SK-N-SH (cell line): ENCODE results near the gene CNGA3.

Source experiments
- CHD2 ChIP-seq: fragments of 150-350 bp; IDR thresholded peaks from 2 replicates; pipeline ENCODE4 v1.6.1; 2018; ENCODE audit warnings: low read length; ENCODE audit not compliant: partially characterized antibody
- CTCF ChIP-seq: fragments of 200-600 bp; sonication (generic); IDR thresholded peaks from 2 replicates; pipeline ENCODE4 v1.6.1; 2017; ENCODE audit warnings: antibody characterized with exemption, mild to moderate bottlenecking, moderate library complexity
- JUND ChIP-seq: IDR thresholded peaks from 2 replicates; pipeline ENCODE4 v1.4.0; 2012
- MAX ChIP-seq: IDR thresholded peaks from 2 replicates; pipeline ENCODE4 v1.4.0; 2012; ENCODE audit warnings: low read depth
- MXI1 ChIP-seq: IDR thresholded peaks from 2 replicates; pipeline ENCODE4 v1.6.1; 2012; ENCODE audit warnings: mild to moderate bottlenecking, low read depth, low read length, improper control_type of control experiment
- RAD21 ChIP-seq: IDR thresholded peaks from 2 replicates; pipeline ENCODE4 v1.6.1; 2012; ENCODE audit warnings: mild to moderate bottlenecking, low read length
- RCOR1 ChIP-seq: fragments of 150-350 bp; IDR thresholded peaks from 2 replicates; pipeline ENCODE4 v1.6.1; 2017; ENCODE audit warnings: antibody characterized with exemption, low read length
- REST ChIP-seq: IDR thresholded peaks from 2 replicates; pipeline ENCODE4 v1.6.1; 2012; ENCODE audit warnings: mild to moderate bottlenecking, low read depth, low read length, moderate library complexity
- RFX5 ChIP-seq: IDR thresholded peaks from 2 replicates; pipeline ENCODE4 v1.6.1; 2012; ENCODE audit warnings: mild to moderate bottlenecking, improper control_type of control experiment, low read length
- SMC3 ChIP-seq: IDR thresholded peaks from 2 replicates; pipeline ENCODE4 v1.6.1; 2012; ENCODE audit warnings: low read depth, low read length, improper control_type of control experiment
- USF2 ChIP-seq: fragments of 150-350 bp; IDR thresholded peaks from 2 replicates; pipeline ENCODE4 v1.6.1; 2017; ENCODE audit warnings: antibody characterized with exemption, low read length, low read depth, borderline replicate concordance

- TF ChIP-seq USF2 (no peak), CHD2 (no peak), MAX (no peak), CTCF (no peak), RAD21 (no peak), JUND (no peak), RCOR1 (no peak), RFX5 (no peak), MXI1 (no peak), REST (no peak), SMC3 (no peak)
Observed at GRCh38 chr2:98391581-98392270, 45.5 kb downstream of the CNGA3 start.
